Transverse colon (tissue), 4 donors: ENCODE results near the gene PDE9A.
"Not testable (repeated sequence)": the region's sequence is repeated elsewhere in the genome, so short reads cannot be mapped to it uniquely, and the experiment has no call there.

Experiments
- EP300 ChIP-seq: sonication (generic); formaldehyde crosslinking; IDR thresholded peaks from one replicate; pipeline ENCODE4 v1.6.1; 2017; ENCODE audit warnings: antibody characterized with exemption, low read depth
- POLR2A ChIP-seq: fragments of 450-650 bp; IDR thresholded peaks from one replicate; pipeline ENCODE4 v1.6.1; 2016; ENCODE audit warnings: antibody characterized with exemption, mild to moderate bottlenecking, moderate library complexity
- POLR2AphosphoS5 ChIP-seq, 3 donors: sonication (generic); formaldehyde crosslinking; IDR thresholded peaks; one replicate each; pipeline ENCODE4 v1.6.1; 2016; ENCODE audit warnings: antibody characterized with exemption in 3 of 3
- TF ChIP-seq, protein P1 (sequence below), 5 experiments: fragments of 200-600 bp in 3 of 5; fragments of 450-650 bp in 2 of 5; sonication (generic) in 3 of 5; IDR thresholded peaks; 1 replicate in 2 of 5; 2 replicates in 3 of 5; pipeline ENCODE4 v1.5.1; 2016 to 2017; ENCODE audit warnings: antibody characterized with exemption in 5 of 5, inconsistent platforms in 3 of 5, mild to moderate bottlenecking in 2 of 5, moderate library complexity in 1 of 5

DNA sequence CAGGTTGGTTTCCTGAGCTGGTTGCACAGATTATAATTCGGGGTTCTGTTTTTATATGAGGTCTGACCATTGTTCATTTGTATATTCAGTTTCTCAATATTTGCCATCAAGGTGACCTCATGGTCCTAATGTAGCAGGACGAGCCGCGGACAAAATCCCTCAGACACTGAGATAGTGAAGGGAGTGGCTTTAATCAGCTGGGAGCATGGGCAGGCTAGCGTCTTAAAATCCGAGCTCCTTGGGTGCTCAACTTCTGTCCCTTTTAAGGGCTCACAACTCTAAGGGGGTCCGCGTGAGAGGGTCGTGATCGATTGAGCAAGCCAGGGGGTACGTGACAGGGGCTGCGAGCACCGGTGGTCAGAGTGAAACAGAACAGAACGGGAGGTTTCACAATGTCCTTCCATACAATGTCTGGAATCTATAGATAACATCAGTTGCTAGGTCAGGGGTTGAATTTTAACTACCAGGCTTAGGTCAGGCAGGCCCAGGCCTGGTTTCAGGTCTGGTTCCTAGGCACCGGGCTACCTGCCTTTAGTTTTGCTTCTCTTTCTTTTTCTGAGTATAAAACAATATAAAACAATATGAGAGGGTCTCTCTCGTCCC, 154.0 kb downstream of the PDE9A start:
- TF ChIP-seq, protein P1, sequence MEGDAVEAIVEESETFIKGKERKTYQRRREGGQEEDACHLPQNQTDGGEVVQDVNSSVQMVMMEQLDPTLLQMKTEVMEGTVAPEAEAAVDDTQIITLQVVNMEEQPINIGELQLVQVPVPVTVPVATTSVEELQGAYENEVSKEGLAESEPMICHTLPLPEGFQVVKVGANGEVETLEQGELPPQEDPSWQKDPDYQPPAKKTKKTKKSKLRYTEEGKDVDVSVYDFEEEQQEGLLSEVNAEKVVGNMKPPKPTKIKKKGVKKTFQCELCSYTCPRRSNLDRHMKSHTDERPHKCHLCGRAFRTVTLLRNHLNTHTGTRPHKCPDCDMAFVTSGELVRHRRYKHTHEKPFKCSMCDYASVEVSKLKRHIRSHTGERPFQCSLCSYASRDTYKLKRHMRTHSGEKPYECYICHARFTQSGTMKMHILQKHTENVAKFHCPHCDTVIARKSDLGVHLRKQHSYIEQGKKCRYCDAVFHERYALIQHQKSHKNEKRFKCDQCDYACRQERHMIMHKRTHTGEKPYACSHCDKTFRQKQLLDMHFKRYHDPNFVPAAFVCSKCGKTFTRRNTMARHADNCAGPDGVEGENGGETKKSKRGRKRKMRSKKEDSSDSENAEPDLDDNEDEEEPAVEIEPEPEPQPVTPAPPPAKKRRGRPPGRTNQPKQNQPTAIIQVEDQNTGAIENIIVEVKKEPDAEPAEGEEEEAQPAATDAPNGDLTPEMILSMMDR (IDR thresholded peaks at IDR 0.05), result not testable (repeated sequence)
- not testable (repeated sequence) for TF ChIP-seq POLR2A; EP300; POLR2AphosphoS5 (IDR thresholded peaks at IDR 0.05)
